Lower lobe of right lung (tissue), 2 donors: ENCODE results near the gene COL4A2. TPM values are rescaled to one million over a fixed set of nuclear protein-coding genes. Genes with fewer than 3 reads are reported as not detected.

Source experiments
- ATAC-seq, 2 donors: fragments of 200-7000 bp; cut with Tn5 transposase; one replicate each; pipeline ENCODE4 v1.9.1; 2020 to 2022; ENCODE audit warnings: mild to moderate bottlenecking in 2 of 2, moderate library complexity in 2 of 2
- DNase-seq: peaks from one replicate; pipeline ENCODE4 v3.0.0-alpha.2; 2020
- H3K27ac ChIP-seq: fragments of 200-600 bp; one replicate; pipeline ENCODE4 v1.8.0; 2022
- H3K27me3 ChIP-seq: fragments of 200-600 bp; one replicate; pipeline ENCODE4 v1.8.0; 2022; ENCODE audit warnings: low read depth
- H3K36me3 ChIP-seq: fragments of 200-600 bp; one replicate; pipeline ENCODE4 v1.8.0; 2022; ENCODE audit warnings: mild to moderate bottlenecking
- H3K4me1 ChIP-seq: fragments of 200-600 bp; one replicate; pipeline ENCODE4 v1.8.0; 2022
- H3K4me3 ChIP-seq: fragments of 200-600 bp; one replicate; pipeline ENCODE4 v1.8.0; 2022; ENCODE audit warnings: mild to moderate bottlenecking
- H3K9me3 ChIP-seq: fragments of 200-600 bp; one replicate; pipeline ENCODE4 v1.8.0; 2022
- intact Hi-C: fragments of 100-400 bp; cut with DNase I; formaldehyde crosslinking; loops from one replicate; pipeline ENCODE4 v1.11.0; 2022
- total RNA-seq: library from RNA; stranded (reverse); fragmentation: NEBNext Ultra II Directional; extraction: Animal tissue kit (Norgen Biotek cat#: 25700); gene quantifications from one replicate; pipeline ENCODE4 v1.2.1, GENCODE V29; 2021
- TF ChIP-seq, protein P1 (sequence below): fragments of 200-600 bp; IDR thresholded peaks from one replicate; pipeline ENCODE4 v1.8.0; 2022; ENCODE audit warnings: antibody characterized with exemption, mild to moderate bottlenecking
- donor health status: DM: no; HTN: yes; CAD: no; lungs with severe emphysema.

COL4A2 gene
- total RNA-seq, 1 donor from 2014 or later, result 185 TPM

DNA sequence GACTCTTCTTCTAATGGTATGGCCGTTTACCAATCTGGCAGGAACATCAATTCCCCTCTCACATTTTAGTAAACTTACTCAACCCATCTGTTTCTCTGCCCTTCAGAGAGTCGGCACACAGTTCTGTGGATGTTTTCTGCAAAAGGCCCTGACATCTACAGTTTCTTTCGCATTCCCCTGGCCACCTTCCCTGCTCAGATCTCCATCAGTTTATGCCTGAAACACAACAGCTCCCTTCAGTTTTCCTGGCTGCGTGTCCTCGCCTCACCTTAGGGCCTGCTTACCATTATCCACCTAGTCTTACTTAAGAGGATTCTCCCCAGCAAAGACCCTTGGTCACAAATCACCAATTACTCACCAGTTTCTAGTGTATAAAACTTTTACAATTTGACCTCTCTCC, 25.3 kb upstream of the COL4A2 start:
- TF ChIP-seq, protein P1, sequence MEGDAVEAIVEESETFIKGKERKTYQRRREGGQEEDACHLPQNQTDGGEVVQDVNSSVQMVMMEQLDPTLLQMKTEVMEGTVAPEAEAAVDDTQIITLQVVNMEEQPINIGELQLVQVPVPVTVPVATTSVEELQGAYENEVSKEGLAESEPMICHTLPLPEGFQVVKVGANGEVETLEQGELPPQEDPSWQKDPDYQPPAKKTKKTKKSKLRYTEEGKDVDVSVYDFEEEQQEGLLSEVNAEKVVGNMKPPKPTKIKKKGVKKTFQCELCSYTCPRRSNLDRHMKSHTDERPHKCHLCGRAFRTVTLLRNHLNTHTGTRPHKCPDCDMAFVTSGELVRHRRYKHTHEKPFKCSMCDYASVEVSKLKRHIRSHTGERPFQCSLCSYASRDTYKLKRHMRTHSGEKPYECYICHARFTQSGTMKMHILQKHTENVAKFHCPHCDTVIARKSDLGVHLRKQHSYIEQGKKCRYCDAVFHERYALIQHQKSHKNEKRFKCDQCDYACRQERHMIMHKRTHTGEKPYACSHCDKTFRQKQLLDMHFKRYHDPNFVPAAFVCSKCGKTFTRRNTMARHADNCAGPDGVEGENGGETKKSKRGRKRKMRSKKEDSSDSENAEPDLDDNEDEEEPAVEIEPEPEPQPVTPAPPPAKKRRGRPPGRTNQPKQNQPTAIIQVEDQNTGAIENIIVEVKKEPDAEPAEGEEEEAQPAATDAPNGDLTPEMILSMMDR, result no peak
- no peak for DNase-seq
- Histone ChIP-seq H3K4me3 (no peak overlapping the region), H3K27ac (no peak overlapping the region), H3K27me3 (no peaks in the 10 kb centered on the region), H3K4me1 (peaks cover 10% of the 10 kb centered on the region), H3K9me3 (no peaks in the 10 kb centered on the region), H3K36me3 (no peaks in the 10 kb centered on the region)
- ATAC-seq, result no peak
- intact Hi-C loops, result no loop called here

DNA sequence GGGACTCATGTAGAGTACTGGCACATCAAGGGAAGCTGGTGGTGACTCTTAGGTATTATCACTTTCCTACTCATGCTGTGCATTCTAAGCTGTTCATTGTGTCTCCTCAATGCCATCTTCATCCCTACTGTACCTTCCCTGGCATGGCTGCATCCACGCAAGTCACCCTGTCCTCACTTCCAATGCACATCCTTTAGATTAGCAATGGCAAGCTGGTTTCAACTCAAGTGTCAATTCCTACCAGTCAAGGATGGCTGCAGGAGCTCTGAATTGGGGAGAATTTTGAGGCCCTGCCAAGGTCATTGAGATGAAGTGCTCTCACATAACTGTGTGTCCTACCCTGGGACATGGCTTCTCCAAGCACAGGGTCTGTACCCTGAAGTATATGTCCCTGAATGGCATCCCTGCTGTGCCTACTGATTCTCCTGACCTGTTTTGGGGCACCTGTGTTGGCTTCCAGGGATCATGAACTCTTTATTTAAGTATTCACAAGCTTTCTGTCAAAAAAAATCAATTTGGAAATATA, 24.7 kb upstream of the COL4A2 start:
- no peak for DNase-seq
- TF ChIP-seq, protein P1, result no peak
- H3K4me1 ChIP-seq, result peaks cover 11% of the 10 kb centered on the region

DNA sequence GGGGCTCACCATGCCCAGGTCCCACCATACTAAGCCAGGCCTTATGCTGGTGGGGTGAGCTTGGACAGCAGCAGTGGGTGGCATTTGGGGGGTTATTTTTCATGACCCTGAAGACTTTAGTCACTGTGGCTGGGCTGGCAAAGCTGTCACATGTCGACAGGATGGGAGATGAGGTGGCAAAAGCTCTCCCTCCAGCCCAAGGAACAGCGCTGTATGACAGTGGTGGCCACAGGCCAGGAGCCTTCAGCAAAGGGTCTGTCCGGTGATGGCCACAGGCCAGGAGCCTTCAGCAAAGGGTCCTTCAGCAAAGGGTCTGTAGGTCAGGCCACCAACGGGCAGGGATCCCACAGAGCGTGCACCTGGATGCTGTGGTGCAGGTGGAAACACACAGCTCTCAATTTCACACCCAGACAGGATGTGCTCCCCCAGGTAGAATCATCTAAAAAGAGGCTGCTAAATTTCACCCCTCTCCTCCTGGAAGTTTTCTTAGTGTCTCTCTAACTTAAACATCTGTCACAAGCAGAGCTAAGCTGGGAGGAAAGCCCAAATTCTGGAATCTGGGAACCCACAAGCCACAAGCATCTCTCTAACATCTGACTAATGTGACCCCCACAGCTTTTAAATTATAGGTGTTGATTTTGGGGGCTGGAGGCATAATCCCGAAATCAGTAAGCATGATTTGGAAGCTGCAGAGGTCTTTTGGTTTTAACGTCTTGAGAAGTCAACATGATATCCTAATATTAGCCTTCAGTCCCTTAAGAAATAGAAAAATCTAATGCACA, 23.2 kb upstream of the COL4A2 start:
- intact Hi-C loops, result no loop called here
- Histone ChIP-seq H3K27ac (no peak overlapping the region), H3K27me3 (no peaks in the 10 kb centered on the region), H3K9me3 (no peaks in the 10 kb centered on the region), H3K36me3 (peaks cover 2% of the 10 kb centered on the region), H3K4me1 (peaks cover 16% of the 10 kb centered on the region), H3K4me3 (no peak overlapping the region)
- TF ChIP-seq, protein P1, result no peak
- no peak for DNase-seq
- peak in 1 of 2 donors; percentile 13 for ATAC-seq

More for the DNA sequence above, 24.7 kb upstream of the COL4A2 start:
- Histone ChIP-seq H3K9me3 (no peaks in the 10 kb centered on the region), H3K27ac (no peak overlapping the region), H3K27me3 (no peaks in the 10 kb centered on the region), H3K36me3 (no peaks in the 10 kb centered on the region), H3K4me3 (no peak overlapping the region)
- no peak for ATAC-seq
- intact Hi-C loops, result no loop called here

DNA sequence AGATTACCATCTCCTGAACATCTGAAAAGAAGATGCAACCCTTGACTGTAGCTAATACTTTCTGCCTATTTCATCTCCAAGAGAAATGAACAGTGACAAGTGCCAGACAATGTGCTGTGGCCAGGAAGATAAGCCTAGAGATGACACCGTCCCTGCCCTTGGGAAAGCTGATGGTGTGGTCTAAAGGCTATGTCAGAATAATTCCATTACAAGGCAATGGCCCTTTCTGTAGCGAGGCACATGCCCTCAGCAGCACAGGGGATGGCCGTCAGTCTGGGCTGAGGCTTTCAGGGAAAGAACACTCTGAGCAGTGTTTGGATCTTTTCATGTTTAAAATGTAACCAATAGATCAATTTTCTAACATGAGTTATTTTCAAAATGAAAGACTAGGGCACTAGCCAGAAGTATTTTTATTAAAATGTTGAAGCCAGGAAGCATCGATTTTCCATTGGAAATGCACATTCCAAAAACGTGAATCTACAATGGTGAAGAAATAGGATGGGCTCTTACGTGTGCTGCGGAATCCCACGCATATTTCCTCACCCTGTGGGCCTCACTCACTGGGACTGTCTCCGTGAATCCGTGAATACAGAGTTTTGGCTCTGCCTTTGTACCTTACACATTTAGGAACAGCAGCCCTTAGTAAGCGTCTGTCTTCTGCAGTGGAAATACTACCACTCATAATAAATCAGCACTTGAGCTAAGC, 22.2 kb upstream of the COL4A2 start:
- Histone ChIP-seq H3K27me3 (no peaks in the 10 kb centered on the region), H3K36me3 (peaks cover 5% of the 10 kb centered on the region), H3K4me1 (peaks cover 16% of the 10 kb centered on the region), H3K27ac (no peak overlapping the region), H3K4me3 (no peak overlapping the region), H3K9me3 (no peaks in the 10 kb centered on the region)
- DNase-seq (no peak), ATAC-seq (no peak)
- intact Hi-C loops, result no loop called here
- TF ChIP-seq, protein P1, result no peak

DNA sequence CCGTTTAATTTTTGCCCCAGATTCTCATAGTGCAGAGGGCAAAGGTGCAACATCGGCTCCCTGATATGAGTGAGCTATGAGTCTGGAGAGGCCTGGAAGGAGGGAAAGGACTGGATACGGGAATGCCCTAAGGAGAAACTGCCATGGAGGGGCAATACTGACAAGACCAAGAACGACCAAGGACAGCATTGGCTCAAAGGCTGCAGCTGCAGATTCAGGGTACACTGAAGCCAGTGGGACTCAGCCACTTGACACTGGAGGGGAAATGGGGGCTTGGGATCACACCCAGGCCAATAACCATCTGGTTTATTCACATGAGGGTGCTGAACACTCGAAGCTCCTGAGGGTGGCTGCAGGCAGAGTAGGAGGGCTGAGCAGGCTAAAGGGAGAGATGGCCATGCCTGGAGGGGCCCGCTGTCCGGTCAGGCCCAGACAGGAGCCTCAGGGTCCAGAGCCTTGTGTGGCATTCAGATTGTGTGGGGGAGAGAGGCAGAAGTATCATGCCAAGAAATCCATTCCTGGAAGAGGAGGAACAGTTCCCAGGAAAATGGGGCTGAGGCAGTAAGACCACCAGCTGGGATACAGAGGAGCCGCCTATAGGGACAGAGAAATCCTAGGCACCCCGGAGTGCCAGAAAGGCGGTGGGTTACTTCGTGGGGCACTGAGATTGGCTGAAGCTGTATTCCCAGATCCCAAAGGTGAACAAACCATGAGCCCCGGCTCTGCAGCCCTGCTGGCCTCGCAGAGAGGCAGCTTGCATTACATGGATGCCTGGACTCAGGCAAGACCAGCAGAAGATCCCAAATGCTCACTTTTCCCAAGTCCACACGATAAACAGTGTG, 20.9 kb upstream of the COL4A2 start:
- TF ChIP-seq, protein P1, result no peak
- no peak for DNase-seq
- Histone ChIP-seq H3K4me1 (peaks cover 16% of the 10 kb centered on the region), H3K36me3 (peaks cover 5% of the 10 kb centered on the region), H3K27ac (peak overlapping the region; percentile 37), H3K9me3 (no peaks in the 10 kb centered on the region), H3K27me3 (no peaks in the 10 kb centered on the region), H3K4me3 (no peak overlapping the region)
- intact Hi-C loops, result no loop called here
- peak in 1 of 2 donors; percentile 20 for ATAC-seq
